GM12873 (cell line): Measurements from ENCODE around the gene BPIFB1.

Source experiments
- TF ChIP-seq, protein P1 (sequence below): IDR thresholded peaks from 2 replicates; pipeline ENCODE4 v1.5.1; 2012; ENCODE audit warnings: low read depth, mild to moderate bottlenecking, moderate library complexity, low read length, control low read depth; ENCODE audit not compliant: insufficient read depth; ENCODE audit errors: missing control alignments

BPIFB1 gene

DNA sequence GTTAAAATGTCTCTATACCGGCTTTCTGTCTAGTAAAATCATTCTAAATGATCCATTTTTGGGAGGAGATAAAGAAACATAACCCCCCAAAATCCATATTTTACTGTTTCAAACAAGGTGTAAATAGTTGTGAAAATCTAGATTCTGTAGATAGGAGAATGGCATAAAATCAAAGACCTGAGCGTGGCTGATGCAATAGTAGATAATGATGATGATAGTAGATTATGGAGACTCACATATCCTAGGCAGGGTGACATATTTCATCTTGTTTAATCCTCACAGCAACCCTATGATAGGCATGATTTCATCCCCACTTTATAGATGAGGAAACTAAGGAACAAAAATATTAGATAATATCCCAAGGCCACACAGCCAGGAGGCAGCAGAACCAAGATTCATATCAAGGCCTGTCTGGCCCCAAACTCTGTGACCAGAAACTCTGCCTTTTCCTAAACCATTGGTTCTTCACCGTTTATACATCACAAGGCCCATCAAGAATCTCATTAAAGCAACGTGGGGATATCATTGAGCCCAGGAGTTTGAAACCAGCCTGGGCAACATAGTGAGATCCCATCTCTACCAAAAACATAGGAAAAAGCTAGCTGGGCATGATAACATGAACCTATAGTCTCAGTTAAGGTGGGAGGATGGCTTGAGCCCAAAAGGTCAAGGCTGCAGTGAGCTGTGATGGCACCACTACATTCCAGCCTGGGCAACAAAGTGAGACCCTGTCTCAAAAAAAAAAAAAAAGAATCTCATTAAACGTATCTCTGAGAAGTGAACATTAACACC is 55.6 kb downstream of the BPIFB1 start:
- TF ChIP-seq, protein P1, sequence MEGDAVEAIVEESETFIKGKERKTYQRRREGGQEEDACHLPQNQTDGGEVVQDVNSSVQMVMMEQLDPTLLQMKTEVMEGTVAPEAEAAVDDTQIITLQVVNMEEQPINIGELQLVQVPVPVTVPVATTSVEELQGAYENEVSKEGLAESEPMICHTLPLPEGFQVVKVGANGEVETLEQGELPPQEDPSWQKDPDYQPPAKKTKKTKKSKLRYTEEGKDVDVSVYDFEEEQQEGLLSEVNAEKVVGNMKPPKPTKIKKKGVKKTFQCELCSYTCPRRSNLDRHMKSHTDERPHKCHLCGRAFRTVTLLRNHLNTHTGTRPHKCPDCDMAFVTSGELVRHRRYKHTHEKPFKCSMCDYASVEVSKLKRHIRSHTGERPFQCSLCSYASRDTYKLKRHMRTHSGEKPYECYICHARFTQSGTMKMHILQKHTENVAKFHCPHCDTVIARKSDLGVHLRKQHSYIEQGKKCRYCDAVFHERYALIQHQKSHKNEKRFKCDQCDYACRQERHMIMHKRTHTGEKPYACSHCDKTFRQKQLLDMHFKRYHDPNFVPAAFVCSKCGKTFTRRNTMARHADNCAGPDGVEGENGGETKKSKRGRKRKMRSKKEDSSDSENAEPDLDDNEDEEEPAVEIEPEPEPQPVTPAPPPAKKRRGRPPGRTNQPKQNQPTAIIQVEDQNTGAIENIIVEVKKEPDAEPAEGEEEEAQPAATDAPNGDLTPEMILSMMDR: no peak

DNA sequence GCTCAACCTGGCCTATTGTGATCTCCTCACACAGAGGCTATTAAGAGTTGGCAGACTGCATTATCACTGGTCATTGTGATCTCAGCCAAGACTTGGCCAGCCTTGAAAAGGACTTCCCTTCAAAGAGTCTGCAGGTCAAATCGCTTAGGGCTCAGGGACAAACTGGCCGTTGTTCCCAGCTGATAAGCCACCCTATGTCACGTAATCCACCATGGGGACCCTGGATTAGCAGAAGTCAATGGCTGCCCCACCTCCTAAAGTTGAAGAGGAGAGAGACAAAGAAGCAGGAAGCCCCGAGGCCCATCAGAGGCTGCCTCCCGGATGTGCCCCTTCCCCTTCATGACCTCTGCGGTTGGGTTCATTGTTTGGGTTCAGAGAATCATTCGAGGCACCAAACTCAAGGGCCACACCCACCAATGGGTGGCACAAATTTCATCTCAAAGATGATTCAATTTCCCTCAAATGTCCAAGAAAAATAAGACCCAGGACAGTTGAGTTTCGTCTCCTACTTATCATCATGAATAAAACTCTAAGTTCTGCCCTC is 56.6 kb downstream of the BPIFB1 start:
- TF ChIP-seq, protein P1: no peak

DNA sequence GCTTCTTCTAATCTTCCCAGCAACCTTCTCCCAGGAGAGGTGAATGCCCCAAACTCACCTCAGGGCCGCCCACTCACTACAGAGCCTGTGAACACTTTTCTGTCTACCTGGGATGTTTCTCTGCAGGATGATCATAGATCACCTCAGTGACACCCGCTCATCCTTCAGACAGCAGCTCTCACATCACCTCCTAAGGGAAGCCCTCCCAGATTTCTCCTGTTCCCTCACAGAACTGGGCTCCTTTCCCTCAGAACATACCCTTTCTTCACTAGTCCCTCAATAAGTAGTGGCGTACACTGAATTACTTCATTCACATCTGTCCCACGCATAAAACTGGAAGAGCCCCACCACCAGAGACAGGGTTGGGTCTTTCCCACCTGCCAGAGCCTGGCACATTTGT is 60.5 kb downstream of the BPIFB1 start:
- TF ChIP-seq, protein P1: no peak

DNA sequence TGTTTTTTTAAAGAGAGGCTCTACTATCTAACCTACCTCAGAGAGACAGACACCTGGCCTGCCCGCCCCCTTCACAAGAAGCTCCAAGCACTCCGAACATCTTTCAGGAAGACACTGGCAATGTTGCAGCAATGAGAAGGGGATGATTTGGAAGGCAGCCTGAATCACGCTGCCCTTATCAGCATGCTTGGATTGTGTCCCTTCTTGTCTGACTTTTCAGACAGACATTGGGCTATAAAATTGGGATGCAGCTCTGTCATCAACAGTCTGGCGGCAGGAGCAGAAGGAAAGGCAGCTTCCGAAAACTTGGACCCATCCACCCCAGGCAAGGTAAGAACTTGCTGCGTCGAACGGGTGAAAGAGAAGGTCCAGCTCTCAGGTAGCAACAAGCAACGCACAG is 62.3 kb downstream of the BPIFB1 start:
- TF ChIP-seq, protein P1: no peak

DNA sequence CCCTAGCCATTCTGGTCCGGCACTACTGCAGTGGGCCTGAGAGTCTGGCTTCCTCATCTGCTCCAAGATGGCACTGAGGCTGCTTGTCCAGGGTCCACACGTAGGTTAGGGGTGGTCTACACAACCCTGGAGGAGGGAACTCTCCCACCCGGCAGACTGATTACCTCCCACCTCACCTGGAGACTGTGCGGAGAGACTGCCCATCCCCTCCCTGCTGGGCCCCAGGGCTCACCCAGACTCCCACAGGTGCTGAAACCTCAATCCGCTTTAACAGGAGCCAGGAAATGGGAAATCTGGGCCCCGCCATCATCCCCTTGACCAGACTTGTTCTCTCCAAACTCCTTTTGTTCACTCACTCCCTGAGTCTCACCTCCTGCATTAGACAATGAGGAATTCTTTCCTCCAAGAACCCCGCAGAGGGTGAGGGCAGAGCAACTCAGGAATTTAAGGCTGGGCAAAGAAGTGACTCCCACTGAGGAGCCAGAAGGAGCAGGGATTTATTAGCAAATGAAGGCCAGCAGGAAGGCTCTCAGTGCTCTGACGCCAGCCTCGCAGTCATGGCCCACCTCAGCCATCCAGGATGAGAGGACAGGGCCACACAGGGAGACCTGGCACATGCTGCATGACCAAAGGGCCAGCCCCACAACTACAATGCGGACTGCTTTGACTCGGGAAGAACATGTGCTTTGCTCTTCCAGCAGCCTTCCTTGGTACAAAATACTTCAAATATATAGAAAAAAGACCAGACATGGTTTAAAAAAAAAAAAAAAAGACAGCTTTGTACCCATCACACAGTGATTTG is 65.3 kb downstream of the BPIFB1 start:
- TF ChIP-seq, protein P1: no peak

DNA sequence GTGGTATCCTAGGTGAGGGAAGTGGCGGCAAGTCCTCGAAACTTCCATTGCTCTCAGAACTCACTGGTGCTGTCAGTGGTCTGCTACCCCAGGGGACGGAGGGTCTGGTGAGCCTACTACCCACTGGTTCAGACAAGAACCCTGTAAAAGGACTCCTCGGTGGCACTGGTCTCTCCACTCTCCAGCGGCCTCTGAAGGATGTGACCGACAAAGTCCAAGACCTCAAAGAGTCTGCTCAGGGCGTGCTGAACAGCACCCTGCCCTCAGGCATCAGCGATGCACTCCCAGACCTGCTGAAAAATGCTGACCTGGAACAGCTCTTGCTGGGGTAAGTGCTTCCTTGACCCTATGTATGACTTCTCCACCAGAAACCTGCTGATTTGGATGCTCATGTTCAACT is 66.5 kb downstream of the BPIFB1 start:
- TF ChIP-seq, protein P1: no peak

DNA sequence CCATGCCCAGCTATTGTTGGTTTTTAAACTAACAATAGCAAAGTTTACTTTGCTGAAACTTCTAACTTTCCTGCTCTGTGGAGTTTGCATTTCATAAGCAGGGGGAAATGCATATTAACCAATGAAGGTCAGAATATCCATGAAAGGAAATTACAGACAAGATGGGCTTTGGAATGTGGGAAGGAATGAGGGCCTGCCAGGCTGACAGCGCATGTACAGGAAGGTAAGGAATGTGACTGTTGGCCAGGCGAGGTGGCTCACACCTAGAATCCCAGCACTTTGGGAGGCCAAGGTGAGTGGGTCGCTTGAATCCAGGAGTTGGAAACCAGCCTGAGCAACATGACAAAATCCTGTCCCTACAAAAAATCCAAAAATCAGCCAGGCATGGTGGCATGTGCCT is 68.7 kb downstream of the BPIFB1 start:
- TF ChIP-seq, protein P1: no peak
